Left ventricle myocardium superior (tissue), 1 donor: ENCODE data around the gene LMOD2. TPM values are rescaled to one million over a fixed set of nuclear protein-coding genes. Genes with fewer than 3 reads are reported as not detected.
A peak's percentile ranks its signal among the peaks of the same experiment; 100 is the strongest.

Experiments
- ATAC-seq: fragments of 200-7000 bp; cut with Tn5 transposase; one replicate; pipeline ENCODE4 v1.9.1; 2020; ENCODE audit warnings: mild to moderate bottlenecking, moderate library complexity
- DNase-seq: peaks from one replicate; pipeline ENCODE4 v3.0.0-alpha.2; 2020
- intact Hi-C: fragments of 100-400 bp; cut with micrococcal nuclease; formaldehyde crosslinking; loops from one replicate; pipeline ENCODE4 v1.11.0; 2022
- total RNA-seq: library from RNA; stranded (reverse); fragmentation: NEBNext Ultra II Directional; extraction: Animal tissue kit (Norgen Biotek cat#: 25700); gene quantifications from one replicate; pipeline ENCODE4 v1.2.1, GENCODE V29; 2021
- donor health status: DM: no; HTN: yes; CAD: no; lungs with severe emphysema.

The LMOD2 gene
- total RNA-seq, 1 donor from 2014 or later, result 431 TPM

GRCh38 chr7:123692471-123692877 is 36.8 kb downstream of the LMOD2 start:
- ATAC-seq (no peak), DNase-seq (no peak)
- intact Hi-C loops, result no loop called here

- intact Hi-C loops, result no loop called here
- DNase-seq (no peak), ATAC-seq (no peak)
Measured at GRCh38 chr7:123695944-123696677, 40.4 kb downstream of the LMOD2 start.

GRCh38 chr7:123705211-123705901 is 49.7 kb downstream of the LMOD2 start:
- DNase-seq (no peak), ATAC-seq (no peak)
- intact Hi-C loops, result no loop called here

GRCh38 chr7:123709525-123709924 is 53.9 kb downstream of the LMOD2 start:
- intact Hi-C loops, result no loop called here
- ATAC-seq, result no peak
- no peak for DNase-seq

- ATAC-seq (no peak), DNase-seq (no peak)
- intact Hi-C loops, result no loop called here
Measured at GRCh38 chr7:123710683-123711082, 55.0 kb downstream of the LMOD2 start.

- intact Hi-C loops, result no loop called here
- DNase-seq (no peak), ATAC-seq (peak; percentile 30)
Measured at GRCh38 chr7:123711832-123712293, 56.2 kb downstream of the LMOD2 start.

GRCh38 chr7:123712619-123713018 is 57.0 kb downstream of the LMOD2 start:
- ATAC-seq, result no peak
- intact Hi-C loops, result no loop called here
- DNase-seq, result no peak

Other genes starting within 250 kb of the LMOD2 start
- 0.32 TPM for gene IQUB, start 121.3 kb upstream of the LMOD2 start, total RNA-seq
- 389 TPM for gene NDUFA5, start 98.0 kb upstream of the LMOD2 start, total RNA-seq
- gene ASB15, start 54.0 kb upstream of the LMOD2 start, total RNA-seq, result 96.2 TPM
- gene WASL, start 93.1 kb downstream of the LMOD2 start, total RNA-seq, result 31.6 TPM
- gene HYAL4, start 189.3 kb downstream of the LMOD2 start, total RNA-seq, result not detected